ENCODE measurements around the gene THRB. TPM values are rescaled to one million over a fixed set of nuclear protein-coding genes. Genes with fewer than 3 reads are reported as not detected.
A peak's percentile ranks its signal among the peaks of the same experiment; 100 is the strongest.

Gene THRB
- total and polyA plus RNA-seq, 8 donors, result 10.1 to 18.6 (median 15.1) TPM

DNA sequence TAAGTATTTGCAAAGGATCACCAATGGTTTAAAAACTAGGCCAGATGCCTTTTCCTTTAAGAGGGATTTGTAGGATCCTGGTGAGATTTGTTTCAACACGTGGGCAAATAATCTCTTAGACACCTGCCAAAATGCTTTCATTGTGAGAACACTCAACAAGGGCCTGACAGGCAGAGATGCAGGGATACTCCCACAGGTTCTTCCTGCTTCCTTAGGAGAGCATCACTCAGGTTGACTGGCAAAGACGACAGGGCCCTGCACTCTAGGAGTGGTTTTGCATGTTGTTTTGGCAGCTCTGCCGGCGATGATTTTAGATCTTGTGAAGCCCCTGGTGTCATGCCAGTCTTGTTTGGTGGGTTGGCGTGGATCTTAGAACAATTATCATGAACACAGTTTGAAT is 365.1 kb downstream of the THRB start:
- intact Hi-C loops (cut with DNase I), result no loop called here
- ATAC-seq, result peak; percentile 33
- H3K9me3 ChIP-seq, result no peaks in the 10 kb centered on the region
- H3K4me3 ChIP-seq, result no peak overlapping the region
- no peaks in the 10 kb centered on the region for H3K27me3 ChIP-seq
- TF ChIP-seq, protein P1, sequence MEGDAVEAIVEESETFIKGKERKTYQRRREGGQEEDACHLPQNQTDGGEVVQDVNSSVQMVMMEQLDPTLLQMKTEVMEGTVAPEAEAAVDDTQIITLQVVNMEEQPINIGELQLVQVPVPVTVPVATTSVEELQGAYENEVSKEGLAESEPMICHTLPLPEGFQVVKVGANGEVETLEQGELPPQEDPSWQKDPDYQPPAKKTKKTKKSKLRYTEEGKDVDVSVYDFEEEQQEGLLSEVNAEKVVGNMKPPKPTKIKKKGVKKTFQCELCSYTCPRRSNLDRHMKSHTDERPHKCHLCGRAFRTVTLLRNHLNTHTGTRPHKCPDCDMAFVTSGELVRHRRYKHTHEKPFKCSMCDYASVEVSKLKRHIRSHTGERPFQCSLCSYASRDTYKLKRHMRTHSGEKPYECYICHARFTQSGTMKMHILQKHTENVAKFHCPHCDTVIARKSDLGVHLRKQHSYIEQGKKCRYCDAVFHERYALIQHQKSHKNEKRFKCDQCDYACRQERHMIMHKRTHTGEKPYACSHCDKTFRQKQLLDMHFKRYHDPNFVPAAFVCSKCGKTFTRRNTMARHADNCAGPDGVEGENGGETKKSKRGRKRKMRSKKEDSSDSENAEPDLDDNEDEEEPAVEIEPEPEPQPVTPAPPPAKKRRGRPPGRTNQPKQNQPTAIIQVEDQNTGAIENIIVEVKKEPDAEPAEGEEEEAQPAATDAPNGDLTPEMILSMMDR (IDR thresholded peaks at IDR 0.05), result no peak
- peaks cover 0 to 10% of the 10 kb centered on the region in 2 donors for H3K4me1 ChIP-seq
- H3K27ac ChIP-seq, result peak overlapping the region in 1 of 2 donors; percentile 34
- DNase-seq, result no peak
- H3K36me3 ChIP-seq, result no peaks in the 10 kb centered on the region

GRCh38 chr3:24128199-24129005 is 366.2 kb downstream of the THRB start:
- no peaks in the 10 kb centered on the region for H3K27me3 ChIP-seq
- no peaks in the 10 kb centered on the region for H3K36me3 ChIP-seq
- no peak overlapping the region for H3K4me3 ChIP-seq
- intact Hi-C loops (cut with DNase I), result no loop called here
- no peaks in the 10 kb centered on the region for H3K9me3 ChIP-seq
- TF ChIP-seq, protein P1 (IDR thresholded peaks at IDR 0.05), result no peak
- no peak overlapping the region for H3K27ac ChIP-seq
- peak; percentile 74 for ATAC-seq
- H3K4me1 ChIP-seq, result peaks cover 0 to 10% of the 10 kb centered on the region in 2 donors
- peak in 2 of 4 donors; percentile 80 to 84 for DNase-seq

GRCh38 chr3:24123596-24123995 is 371.1 kb downstream of the THRB start:
- no peak overlapping the region for H3K4me3 ChIP-seq
- H3K36me3 ChIP-seq, result no peaks in the 10 kb centered on the region
- DNase-seq (no peak), ATAC-seq (no peak)
- intact Hi-C loops (cut with DNase I), result no loop called here
- H3K4me1 ChIP-seq, result no peaks in the 10 kb centered on the region
- no peak overlapping the region for H3K27ac ChIP-seq
- H3K9me3 ChIP-seq, result no peaks in the 10 kb centered on the region
- H3K27me3 ChIP-seq, result no peaks in the 10 kb centered on the region
- TF ChIP-seq, protein P1 (IDR thresholded peaks at IDR 0.05), result no peak

DNA sequence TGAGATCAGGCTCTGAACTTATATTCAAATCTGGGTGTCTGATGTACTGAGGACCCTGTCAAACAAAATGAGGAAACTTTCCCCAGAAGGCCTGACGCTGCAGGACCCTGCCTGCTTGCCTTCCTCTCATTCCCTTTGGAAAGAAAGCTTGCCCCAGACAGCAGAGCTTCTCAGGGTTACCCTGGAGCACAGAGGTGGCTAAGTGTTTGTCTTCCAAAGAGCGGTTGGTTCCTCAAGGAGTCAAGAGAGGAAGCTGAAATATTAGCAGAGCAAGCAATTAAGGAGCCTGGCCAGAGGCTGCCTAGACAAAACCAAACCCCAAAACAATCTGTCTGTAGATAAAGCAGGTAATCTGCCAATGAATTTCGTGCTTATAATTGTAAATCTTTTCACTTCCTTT is 374.2 kb downstream of the THRB start:
- Histone ChIP-seq H3K27me3 (no peaks in the 10 kb centered on the region), H3K36me3 (no peaks in the 10 kb centered on the region), H3K9me3 (no peaks in the 10 kb centered on the region), H3K4me1 (no peaks in the 10 kb centered on the region), H3K4me3 (no peak overlapping the region), H3K27ac (no peak overlapping the region)
- no peak for DNase-seq
- intact Hi-C loops (cut with DNase I), result no loop called here
- TF ChIP-seq, protein P1 (IDR thresholded peaks at IDR 0.05), result no peak
- ATAC-seq, result peak; percentile 95

DNA sequence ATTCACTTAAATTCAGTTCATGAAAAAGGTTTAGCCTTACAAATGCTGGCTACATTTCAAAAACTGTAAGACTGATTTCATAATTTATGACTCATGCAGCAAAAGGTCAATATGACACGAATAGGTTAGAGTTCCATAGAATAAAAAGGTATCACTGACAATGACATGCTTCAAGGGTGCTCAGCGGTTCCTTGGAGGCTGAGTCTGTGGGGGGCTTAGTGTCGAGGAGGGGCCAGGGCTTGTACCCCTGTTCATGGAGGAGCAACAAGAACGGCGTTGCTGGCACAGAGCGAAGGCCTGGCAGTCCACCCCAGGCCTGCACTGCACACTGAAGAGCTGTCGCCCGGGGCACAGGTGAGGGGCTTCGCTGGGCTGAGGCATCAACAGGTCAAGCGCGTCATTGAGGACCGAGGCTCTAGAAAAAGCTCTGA is 375.3 kb downstream of the THRB start:
- Histone ChIP-seq H3K9me3 (no peaks in the 10 kb centered on the region), H3K27ac (no peak overlapping the region), H3K4me3 (no peak overlapping the region), H3K27me3 (no peaks in the 10 kb centered on the region), H3K36me3 (no peaks in the 10 kb centered on the region), H3K4me1 (no peaks in the 10 kb centered on the region)
- TF ChIP-seq, protein P1 (IDR thresholded peaks at IDR 0.05), result no peak
- peak in 1 of 4 donors; percentile 60 for DNase-seq
- intact Hi-C loops (cut with DNase I), result no loop called here
- peak; percentile 62 for ATAC-seq

All from left lung (tissue), 10 donors.